IPS DF 4.7 (cell line): ENCODE results near the gene CLASP1.
"Not testable (repeated sequence)": the region's sequence is repeated elsewhere in the genome, so short reads cannot be mapped to it uniquely, and the experiment has no call there.

Experiments used
- DNase-seq: peaks from one replicate; pipeline ENCODE4 v3.0.0-alpha.2; 2013; ENCODE audit warnings: low spot score; ENCODE audit errors: extremely low read depth

Gene CLASP1

DNA sequence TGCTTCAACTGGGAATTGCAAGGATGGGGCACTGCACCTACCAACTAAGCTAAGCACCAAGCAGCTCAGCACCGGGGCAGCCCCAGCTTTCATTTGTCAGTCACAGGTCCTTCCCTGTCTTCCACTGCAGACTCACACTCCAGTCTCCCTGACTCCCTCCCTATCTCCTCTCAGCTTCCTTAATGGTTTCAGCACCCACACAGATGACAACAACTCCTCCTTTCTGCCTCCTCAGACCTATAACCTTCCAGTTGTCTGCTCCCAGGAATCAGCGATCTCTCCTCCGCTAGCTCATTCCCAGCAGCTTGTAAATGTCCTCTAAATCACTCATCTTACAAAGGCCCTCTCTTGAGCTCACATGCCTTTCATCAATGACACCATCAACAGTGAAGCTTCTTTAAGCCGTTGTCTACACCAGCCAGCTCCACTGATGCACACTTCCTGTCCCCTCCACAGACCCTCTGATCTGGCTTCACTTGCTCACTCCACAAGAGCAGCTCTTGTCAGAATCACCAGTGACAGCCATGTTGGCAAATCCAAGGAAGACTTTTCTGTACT is 32.1 kb downstream of the CLASP1 start:
- DNase-seq: no peak

DNA sequence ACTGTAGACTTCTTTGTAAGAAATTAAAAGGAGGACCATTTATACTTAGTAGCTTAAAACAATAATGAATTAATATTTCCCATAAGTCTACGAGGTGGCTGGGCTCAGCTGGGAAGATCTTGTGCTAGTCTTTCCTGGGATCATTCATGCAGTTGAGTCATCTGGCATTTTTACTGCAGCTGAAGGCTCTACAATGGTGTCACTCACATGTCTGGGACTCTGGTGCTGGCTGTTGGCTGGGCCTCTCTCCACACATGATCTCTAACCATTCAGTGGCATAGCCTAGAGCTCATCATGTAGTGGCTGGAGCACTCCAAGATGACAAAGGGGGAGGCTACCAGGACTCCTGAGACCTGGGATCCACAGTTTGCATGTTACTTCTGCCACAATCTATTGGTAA is 35.5 kb downstream of the CLASP1 start:
- no peak for DNase-seq

DNA sequence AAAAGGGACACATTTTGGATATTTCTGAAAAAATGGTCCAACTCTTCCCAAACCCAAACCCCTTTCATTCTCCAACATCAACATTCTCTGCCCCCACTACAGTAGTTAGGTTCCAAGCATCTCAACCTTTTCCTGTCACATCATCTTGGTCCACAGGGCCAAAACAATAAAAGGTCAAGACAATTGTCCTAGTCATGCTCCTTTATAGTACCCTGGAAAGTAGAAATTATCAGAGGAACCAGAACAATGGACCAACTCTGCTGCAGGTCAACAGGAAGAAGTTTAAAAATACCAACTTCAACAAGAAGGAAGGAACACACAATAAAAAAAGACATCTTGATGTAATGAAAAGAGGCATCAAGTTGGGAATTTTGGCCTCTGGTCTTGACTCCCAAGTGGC is 36.1 kb downstream of the CLASP1 start:
- DNase-seq: no peak

DNA sequence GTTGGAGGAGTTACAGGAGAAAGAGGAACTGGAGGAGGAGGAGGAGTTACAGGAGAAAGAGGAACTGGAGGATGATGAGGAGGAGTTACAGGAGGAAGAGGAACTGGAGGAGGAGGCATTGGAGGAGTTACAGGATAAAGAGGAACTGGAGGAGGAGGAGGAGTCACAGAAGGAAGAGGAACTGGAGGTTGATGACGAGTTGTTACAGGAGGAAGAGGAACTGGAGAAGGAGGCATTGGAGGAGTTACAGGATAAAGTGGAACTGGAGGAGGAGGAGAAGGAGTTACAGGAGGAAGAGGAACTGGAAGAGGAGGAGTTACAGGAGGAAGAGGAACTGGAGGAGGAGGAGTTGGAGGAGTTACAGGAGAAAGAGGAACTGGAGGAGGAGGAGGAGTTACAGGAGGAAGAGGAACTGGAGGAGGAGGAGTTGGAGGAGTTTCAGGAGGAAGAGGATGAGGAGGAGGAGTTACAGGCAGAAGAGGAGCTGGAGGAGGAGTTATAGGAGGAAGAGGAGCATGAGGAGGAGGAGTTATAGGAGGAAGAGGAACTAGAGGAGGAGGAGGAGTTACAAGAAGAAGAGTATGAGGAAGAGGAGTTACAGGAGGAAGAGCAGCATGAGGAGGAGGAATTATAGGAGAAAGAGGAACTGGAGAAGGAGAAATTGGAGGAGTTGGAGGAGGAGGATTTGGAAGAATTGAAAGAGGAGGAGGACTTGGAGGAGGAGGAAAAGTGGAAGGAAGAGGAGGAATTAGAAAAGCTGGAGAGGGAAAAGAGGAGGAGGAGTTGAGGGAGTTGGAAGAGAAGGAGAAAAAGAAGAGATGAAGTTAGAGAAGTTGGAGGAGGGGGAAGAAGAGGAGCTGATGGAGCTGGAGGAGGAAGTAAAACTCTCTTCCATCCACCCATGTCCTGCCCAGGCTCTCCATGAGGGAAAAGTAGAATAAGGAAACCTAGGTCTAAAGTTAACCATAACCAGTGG is 37.2 kb downstream of the CLASP1 start:
- DNase-seq: no peak

DNA sequence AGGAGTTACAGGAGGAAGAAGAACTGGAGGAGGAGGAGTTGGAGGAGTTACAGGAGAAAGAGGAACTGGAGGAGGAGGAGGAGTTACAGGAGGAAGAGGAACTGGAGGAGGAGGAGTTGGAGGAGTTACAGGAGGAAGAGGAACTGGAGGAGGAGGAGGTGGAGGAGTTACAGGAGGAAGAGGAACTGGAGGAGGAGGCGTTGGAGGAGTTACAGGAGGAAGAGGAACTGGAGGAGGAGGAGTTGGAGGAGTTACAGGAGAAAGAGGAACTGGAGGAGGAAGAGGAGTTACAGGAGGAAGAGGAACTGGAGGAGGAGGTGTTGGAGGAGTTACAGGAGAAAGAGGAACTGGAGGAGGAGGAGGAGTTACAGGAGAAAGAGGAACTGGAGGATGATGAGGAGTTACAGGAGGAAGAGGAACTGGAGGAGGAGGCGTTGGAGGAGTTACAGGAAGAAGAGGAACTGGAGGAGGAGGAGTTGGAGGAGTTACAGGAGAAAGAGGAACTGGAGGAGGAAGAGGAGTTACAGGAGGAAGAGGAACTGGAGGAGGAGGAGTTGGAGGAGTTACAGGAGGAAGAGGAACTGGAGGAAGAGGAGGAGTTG is 38.1 kb downstream of the CLASP1 start:
- not testable (repeated sequence) for DNase-seq

DNA sequence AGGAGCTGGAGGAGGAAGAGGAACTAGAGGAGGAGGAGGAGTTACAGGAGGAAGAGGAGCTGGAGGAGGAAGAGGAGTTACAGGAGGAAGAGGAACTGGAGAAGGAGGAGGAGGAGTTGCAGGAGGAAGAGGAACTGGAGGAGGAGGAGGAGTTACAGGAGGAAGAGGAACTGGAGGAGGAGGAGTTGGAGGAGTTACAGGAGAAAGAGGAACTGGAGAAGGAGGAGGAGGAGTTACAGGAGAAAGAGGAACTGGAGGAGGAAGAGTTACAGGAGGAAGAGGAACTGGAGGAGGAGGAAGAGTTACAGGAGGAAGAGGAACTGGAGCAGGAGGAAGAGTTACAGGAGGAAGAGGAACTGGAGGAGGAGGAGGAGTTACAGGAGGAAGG is 38.8 kb downstream of the CLASP1 start:
- DNase-seq: not testable (repeated sequence)

DNA sequence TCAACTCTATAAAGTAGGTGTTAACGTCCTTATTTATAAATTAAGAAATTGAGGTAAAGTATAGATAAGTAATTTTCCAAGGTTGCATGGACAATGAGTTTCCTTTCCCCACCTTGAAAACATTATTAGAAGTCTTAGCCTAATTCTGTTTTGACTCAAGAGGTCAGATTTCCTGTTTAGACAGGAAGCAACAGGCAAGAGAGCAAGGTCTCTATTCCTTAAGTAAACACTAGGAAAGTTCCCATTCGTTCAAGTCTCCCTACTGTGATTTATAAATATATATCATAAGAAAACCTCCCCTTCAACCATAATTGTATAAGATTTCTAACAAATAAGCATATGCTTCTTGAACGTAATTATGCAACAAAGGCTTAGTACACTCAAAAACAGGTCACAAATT is 40.3 kb downstream of the CLASP1 start:
- no peak for DNase-seq

DNA sequence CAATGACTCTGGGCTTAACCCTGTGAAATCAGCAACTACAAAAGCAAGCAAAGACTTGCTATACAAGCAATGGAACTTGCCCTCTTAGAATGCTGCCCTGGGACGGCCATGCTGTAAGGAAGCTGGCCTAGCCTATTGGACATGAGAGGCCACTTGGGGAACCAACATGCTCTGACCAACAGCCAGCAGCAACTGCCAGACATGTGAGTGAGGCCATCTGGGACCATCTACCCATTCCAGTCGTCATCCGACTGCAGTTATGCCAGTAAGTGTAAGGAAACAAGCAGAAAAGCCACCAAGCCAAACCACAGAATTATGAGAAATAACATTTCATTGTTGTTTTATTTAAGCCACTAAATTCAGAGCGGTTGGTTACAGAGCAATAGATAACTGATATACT is 40.9 kb downstream of the CLASP1 start:
- no peak for DNase-seq

DNA sequence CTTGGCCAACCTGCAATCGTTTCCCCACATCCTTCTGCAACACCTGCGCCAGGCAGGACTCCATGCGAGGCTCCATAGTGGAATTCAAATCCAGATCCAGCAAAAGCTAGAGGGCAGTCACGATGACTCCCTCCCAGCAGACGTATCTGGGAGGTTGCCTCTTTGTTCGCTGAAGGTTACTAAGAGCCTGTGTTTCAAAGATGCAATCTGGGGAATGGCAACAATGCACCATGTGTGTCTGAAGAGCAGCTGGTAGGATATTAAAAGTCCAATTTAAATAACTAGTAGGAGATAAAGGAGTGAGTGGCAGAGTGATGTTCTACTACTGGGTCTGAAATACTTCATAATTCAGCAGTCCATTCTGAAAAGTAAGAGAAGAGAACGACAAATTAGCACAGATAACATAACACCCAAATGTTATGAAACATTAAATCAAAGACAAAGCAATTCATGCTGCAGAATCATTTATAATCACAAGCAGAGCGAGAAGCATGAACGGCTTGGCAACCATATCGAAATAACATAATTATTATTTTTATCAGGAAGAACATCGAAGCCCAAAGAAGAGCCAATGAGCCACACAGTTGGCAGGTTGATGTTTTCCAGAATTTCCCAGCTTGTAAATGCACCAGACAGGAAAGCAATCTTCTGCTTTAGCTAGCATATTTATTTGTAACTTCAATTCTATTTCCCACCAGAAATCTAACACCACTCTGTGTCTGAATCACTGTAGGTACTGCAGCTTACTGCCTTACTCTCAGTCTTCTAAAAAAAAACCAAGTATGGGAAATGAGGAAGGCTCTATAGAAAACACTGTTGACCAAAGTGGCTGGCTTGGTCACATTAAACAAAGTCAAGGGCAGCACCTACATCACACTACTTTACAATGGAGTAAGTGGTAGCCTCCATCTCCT is 43.2 kb downstream of the CLASP1 start:
- DNase-seq: no peak

DNA sequence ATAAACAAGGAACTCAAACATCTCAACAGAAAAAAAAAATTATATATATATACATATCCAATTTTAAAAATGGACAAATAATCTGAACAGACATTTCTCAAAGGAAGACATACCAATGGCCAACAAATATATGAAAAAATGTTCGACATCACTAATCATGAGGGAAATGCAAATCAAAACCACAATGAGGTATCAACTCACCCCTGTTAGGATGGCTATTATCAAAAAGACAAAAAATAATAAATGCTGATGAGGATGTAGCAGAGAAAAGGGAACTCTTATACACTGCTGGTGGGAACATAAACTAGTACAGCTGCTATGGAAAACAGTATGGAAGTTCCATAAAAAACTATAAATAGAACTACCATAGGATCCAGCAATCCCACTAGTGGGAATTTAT is 46.1 kb downstream of the CLASP1 start:
- DNase-seq: no peak

DNA sequence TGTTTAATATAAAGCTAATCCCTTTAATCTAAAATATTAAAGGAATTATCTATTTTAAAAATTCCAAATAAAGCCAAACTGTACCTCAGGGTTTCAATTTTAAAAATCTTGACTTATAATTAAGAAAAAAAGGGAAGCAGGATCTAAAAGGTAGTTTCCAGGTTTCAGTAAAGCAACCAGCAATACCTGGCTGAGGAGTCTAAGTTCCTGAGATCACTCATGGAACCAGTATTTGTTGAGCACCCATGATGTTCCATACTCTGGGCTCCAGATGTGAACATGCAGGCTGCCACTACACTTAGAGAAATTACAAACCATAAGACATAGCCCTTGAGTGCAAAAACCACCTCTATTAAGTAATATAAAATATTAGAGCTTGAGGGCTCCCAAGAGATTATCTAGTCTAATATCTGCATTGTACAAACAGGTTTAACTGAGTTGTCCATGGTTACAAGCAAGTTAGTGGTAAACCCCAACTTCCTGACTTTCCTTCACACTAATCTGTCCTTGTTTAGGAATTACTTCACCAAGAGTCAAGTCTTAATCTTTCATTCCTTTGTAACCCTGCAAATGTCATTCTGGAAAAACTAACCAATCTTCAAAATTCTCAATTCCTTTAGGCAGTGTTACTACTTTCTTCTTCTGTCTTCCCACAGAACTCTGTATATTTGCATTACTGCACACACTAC is 49.2 kb downstream of the CLASP1 start:
- no peak for DNase-seq

DNA sequence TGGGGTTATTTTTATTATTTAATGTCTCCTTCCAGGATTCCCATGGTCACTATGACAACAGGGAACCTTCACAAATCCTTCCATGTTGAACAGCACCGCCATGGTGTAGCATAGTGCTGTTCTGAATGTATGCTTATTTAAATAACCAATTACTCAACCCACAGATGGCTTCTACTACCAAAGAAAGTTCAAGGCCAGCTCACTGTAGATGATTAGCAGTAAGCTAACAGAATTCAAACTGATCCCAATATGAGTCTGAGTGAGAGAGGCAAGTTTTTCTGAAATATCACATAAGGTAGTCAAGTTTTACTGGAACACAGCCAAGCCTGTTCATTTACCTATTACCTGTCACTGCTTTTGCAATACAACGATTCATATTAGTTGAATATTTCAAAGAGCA is 51.2 kb downstream of the CLASP1 start:
- no peak for DNase-seq

DNA sequence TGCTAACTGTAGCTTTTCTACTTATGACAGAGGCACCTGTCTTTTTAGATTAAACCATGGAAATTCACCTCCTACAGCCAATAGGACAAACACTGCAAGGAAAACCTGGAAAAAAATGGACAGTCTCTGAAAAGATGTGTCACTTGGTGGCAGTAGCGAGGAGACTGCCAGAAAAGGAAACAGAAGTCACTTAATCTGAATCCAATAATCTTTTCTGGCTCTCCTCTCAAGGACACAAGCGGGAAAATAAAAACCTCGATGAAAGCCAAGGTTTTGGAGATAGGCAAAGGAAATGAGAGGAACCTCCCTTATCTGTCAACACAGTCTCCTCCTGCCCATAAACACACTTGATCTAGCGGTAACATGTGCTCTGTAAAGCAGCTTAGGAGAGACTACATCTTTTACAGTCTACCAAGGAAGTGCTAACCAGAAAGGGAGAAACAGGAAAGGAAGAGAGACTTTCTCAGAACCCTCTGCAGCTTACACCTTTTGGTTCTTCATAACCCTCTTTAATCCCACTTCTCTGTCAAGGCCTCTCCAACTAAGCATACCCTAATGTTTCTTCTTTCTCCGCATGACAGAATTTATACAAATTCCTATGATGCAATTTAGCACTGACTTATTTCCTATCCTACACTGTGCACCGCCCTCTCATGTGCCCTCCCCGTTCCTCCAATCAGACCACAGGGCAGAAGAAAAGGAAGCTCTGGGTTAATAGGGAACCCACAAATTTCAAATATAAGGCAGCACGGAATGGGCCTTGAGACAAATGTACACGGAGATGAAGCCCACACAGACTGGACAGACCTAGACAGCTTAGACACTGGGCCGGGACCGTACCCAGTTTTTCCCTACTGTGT is 52.8 kb downstream of the CLASP1 start:
- no peak for DNase-seq

DNA sequence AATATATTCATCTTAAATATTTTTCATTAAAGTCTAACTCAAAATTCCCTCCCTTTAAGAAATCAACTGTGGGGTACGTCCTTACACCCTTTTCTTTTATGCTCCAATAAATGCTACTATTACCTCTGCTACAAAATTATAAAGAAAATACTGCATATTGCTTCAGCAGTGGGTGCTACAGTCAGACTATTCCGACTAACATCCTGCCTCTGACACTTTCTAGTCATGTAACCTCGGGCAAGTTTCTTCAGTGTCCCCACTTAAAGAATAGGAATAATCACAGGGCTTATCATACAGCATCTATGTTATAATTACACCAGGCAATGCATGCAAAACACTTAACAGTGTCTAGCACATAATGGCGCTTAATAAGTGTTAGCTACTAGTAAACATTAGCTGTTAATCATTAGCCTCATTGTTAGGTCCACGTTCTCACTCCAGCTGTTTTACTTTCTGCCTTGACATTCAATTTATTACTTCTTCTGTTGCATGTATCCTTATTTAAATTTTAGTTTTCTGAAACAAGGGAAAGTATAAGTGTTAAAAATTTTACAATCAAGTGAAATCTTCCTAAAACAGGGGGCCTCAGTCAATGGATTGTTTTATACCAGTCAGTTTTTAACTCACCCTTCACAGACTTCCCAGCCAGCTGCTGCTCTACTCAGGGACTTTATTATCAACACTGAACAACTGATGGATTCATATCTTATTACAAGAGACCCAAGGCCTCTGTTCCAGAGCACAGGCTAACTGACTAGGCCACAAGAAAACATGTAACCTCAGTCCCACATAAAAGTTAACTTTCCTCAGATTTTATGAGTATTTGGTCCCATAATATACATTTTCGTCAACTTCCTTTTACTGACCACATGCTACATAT is 54.0 kb downstream of the CLASP1 start:
- no peak for DNase-seq

DNA sequence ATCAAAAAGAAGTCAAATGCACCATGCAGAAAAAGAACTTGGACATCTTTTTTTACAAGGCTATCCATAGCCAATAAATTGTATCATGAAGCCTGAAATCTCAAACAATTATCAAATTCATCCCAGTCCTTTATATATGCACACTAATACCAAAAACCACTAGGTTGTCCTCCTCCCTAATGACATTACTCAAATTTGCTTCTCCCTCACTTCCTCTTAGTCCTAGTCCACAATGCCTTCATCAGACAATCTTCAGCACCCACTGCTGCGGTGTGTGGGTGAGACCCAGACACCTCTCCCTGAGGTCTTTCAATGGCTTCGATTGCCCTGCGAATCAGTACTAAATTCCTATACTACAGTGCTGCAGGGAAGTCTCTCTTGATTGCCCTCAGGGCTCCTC is 58.1 kb downstream of the CLASP1 start:
- no peak for DNase-seq

DNA sequence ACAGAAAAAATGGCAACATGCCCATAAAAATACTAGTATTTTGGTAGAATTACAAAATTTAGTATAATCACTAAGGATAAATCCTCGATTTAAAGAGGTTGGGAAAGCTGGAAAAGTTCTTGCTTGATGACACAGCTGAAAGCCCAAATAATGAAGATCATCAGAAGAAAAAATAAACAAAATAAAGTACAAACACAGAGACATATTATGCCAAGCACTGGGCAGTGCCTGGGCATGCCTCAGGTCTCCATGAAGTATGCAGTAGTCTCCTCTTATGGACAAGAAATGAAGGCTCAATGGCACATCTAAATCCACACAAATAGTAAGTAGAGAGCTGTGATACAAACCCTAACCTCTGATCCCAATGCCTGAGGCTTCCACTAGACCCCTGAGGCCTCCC is 60.9 kb downstream of the CLASP1 start:
- no peak for DNase-seq

DNA sequence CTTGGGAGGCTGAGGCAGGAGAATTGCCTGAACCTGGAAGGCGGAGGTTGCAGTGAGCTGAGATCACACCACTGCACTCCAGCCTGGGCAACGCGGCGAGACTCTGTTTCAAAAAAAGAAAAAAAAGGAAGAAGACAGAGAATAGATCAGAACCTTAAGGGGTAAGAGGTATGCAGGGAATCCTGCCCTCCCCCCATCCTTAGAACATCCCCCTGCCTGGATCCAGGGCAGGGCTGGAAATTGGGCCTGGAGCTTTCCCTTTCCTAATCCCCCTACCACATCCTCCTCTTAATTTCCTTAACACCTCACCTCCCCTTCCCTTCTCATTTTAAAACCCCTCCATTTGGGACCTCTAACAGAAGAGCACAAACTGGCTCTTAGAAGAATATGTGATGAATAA is 62.1 kb downstream of the CLASP1 start:
- no peak for DNase-seq

DNA sequence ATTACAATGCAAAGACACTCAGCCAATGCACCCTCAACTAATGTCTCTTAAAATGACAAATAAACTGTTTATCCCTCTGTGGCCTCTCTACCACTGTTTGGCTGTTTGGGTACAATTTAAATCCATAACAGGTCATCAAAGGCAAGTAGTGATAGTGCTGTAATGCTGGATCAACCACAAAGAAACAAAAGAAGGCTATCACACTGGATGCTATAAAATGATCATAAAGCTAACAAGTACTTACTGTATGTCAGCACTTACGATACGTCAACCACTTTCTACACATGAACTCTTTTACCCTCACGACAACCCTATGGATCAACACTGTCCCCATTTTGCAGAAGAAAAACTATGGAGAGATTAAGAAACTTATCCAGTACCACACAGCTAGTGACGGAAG is 64.5 kb downstream of the CLASP1 start:
- DNase-seq: no peak

DNA sequence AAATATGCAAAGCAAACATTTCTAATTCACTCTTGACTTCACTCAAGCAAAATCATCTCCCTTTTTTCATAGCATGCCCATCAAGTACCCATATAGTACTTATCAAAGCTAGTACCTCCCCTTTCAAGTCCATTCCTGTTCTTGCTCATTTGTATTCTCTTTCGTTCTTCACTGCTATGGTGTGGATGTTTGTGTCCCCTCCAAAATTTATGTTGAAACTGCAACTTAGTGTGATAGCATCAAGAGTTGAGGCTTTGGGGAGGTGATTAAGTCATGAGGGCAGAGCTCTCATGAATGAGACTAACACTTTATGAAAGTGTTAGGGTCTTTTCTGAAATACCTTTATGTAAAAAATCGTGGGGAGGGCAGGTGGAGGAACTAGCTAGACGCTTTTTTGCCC is 65.7 kb downstream of the CLASP1 start:
- no peak for DNase-seq
